ENCODE results near the gene DAAM1.

DAAM1 gene

GRCh38 chr14:59262717-59263454, 74.4 kb downstream of the DAAM1 start:
- no peak for DNase-seq

GRCh38 chr14:59265808-59266207, 77.3 kb downstream of the DAAM1 start:
- no peak for DNase-seq

GRCh38 chr14:59267046-59267445, 78.6 kb downstream of the DAAM1 start:
- DNase-seq, result no peak

GRCh38 chr14:59268011-59268410, 79.5 kb downstream of the DAAM1 start:
- no peak for DNase-seq

- no peak for DNase-seq
These were observed 80.4 kb downstream of the DAAM1 start for GRCh38 chr14:59268858-59269257.

- no peak for DNase-seq
These were observed 81.0 kb downstream of the DAAM1 start for GRCh38 chr14:59269466-59269865.

- no peak for DNase-seq
These were observed 82.8 kb downstream of the DAAM1 start for GRCh38 chr14:59271256-59271655.

GRCh38 chr14:59271734-59272133, 83.3 kb downstream of the DAAM1 start:
- no peak for DNase-seq

- no peak for DNase-seq
These were observed 84.2 kb downstream of the DAAM1 start for GRCh38 chr14:59272633-59273032.

GRCh38 chr14:59273737-59274136, 85.3 kb downstream of the DAAM1 start:
- no peak for DNase-seq

- no peak for DNase-seq
These were observed 86.5 kb downstream of the DAAM1 start for GRCh38 chr14:59274991-59275391.

GRCh38 chr14:59275668-59276067, 87.2 kb downstream of the DAAM1 start:
- DNase-seq, result no peak

GRCh38 chr14:59276235-59276634, 87.8 kb downstream of the DAAM1 start:
- no peak for DNase-seq

GRCh38 chr14:59277659-59278058, 89.2 kb downstream of the DAAM1 start:
- no peak for DNase-seq

GRCh38 chr14:59278111-59278510, 89.6 kb downstream of the DAAM1 start:
- no peak for DNase-seq

GRCh38 chr14:59280961-59281360, 92.5 kb downstream of the DAAM1 start:
- no peak for DNase-seq

- DNase-seq, result no peak
These were observed 93.3 kb downstream of the DAAM1 start for GRCh38 chr14:59281609-59282377.

GRCh38 chr14:59282378-59282765, 93.9 kb downstream of the DAAM1 start:
- no peak for DNase-seq

- DNase-seq, result no peak
These were observed 94.9 kb downstream of the DAAM1 start for GRCh38 chr14:59283361-59283760.

- no peak for DNase-seq
These were observed 95.6 kb downstream of the DAAM1 start for GRCh38 chr14:59284059-59284458.

- no peak for DNase-seq
These were observed 103.6 kb downstream of the DAAM1 start for GRCh38 chr14:59292028-59292427.

GRCh38 chr14:59292921-59293534, 104.6 kb downstream of the DAAM1 start:
- no peak for DNase-seq

- DNase-seq, result no peak
These were observed 105.6 kb downstream of the DAAM1 start for GRCh38 chr14:59293935-59294661.

GRCh38 chr14:59294662-59294992, 106.2 kb downstream of the DAAM1 start:
- no peak for DNase-seq

All from NCI-H146 (cell line).